Left ventricle myocardium inferior (tissue), 1 donor: Measurements from ENCODE around the gene GRID1. TPM values are rescaled to one million over a fixed set of nuclear protein-coding genes. Genes with fewer than 3 reads are reported as not detected.
A peak's percentile ranks its signal among the peaks of the same experiment; 100 is the strongest.

ENCODE experiments used
- DNase-seq: peaks from one replicate; pipeline ENCODE4 v3.0.0-alpha.2; 2020
- H3K27ac ChIP-seq: fragments of 200-600 bp; replicated peaks from 2 replicates; pipeline ENCODE4 v1.8.0; 2021
- H3K27me3 ChIP-seq: fragments of 200-600 bp; 2 replicates; pipeline ENCODE4 v1.8.0; 2021; ENCODE audit warnings: low read depth
- H3K36me3 ChIP-seq: fragments of 200-600 bp; 2 replicates; pipeline ENCODE4 v1.8.0; 2021
- H3K4me1 ChIP-seq: fragments of 200-600 bp; 2 replicates; pipeline ENCODE4 v1.8.0; 2021
- H3K4me3 ChIP-seq: fragments of 200-600 bp; 2 replicates; pipeline ENCODE4 v1.8.0; 2021; ENCODE audit warnings: mild to moderate bottlenecking, moderate library complexity
- H3K9me3 ChIP-seq: fragments of 200-600 bp; replicated peaks from 2 replicates; pipeline ENCODE4 v1.8.0; 2021
- intact Hi-C: fragments of 100-400 bp; cut with micrococcal nuclease; formaldehyde crosslinking; loops from one replicate; pipeline ENCODE4 v1.11.0; 2022
- total RNA-seq: library from RNA; stranded (reverse); fragmentation: NEBNext Ultra II Directional; extraction: Animal tissue kit (Norgen Biotek cat#: 25700); gene quantifications from one replicate; pipeline ENCODE4 v1.2.1, GENCODE V29; 2021
- TF ChIP-seq, protein P1 (sequence below): fragments of 200-600 bp; IDR thresholded peaks from 2 replicates; pipeline ENCODE4 v1.8.0; 2021; ENCODE audit warnings: antibody characterized with exemption, mild to moderate bottlenecking, borderline replicate concordance
- donor health status: DM: no; HTN: yes; CAD: no; lungs with severe emphysema.

GRID1 gene
- total RNA-seq, 1 donor from 2014 or later = 1.6 TPM

DNA sequence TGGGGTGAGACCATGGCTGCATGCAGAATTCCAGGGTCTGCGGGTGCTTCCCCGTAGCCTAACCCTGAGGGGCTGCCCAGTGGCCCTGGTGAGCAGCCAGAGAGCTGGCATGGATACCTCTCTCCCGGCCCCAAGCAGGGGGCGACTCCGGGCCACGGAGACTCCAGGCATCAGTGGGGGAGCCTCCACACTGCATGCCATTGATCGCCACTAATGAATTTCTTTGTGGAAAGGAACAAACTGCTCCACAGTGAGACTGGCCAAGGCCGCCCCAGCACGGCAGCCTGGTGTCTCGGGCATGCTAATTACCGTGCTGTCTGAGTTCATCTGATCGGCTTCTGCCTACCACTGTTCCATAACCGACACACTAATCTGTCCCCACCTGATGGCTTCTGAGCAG lies 184.4 kb downstream of the GRID1 start:
- no peak for DNase-seq
- Histone ChIP-seq H3K9me3 (peaks cover 16% of the 10 kb centered on the region), H3K4me1 (no peaks in the 10 kb centered on the region), H3K27ac (no peak overlapping the region), H3K4me3 (no peak overlapping the region), H3K36me3 (no peaks in the 10 kb centered on the region), H3K27me3 (peaks cover 12% of the 10 kb centered on the region)
- intact Hi-C loops = no loop called here
- TF ChIP-seq, protein P1, sequence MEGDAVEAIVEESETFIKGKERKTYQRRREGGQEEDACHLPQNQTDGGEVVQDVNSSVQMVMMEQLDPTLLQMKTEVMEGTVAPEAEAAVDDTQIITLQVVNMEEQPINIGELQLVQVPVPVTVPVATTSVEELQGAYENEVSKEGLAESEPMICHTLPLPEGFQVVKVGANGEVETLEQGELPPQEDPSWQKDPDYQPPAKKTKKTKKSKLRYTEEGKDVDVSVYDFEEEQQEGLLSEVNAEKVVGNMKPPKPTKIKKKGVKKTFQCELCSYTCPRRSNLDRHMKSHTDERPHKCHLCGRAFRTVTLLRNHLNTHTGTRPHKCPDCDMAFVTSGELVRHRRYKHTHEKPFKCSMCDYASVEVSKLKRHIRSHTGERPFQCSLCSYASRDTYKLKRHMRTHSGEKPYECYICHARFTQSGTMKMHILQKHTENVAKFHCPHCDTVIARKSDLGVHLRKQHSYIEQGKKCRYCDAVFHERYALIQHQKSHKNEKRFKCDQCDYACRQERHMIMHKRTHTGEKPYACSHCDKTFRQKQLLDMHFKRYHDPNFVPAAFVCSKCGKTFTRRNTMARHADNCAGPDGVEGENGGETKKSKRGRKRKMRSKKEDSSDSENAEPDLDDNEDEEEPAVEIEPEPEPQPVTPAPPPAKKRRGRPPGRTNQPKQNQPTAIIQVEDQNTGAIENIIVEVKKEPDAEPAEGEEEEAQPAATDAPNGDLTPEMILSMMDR = no peak

DNA sequence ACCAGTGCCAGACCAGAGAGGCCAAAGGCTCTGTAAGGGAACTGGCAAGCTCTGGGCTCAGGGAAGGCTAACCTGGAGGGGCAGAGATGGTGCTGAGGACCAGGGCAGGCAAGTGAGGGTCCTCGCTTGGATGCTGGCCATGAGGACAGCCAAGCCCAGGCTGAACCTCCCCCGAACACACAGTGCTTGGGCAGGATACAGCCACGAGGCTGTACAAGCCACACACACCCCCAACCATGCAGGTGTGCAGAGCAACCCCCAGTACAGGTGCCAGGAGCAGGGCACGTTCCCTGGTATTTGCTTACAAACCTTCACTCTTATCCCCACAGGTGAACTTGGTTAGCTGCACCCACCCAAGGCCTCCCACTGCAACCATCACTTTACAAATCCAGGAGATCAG lies 185.7 kb downstream of the GRID1 start:
- intact Hi-C loops = no loop called here
- H3K36me3 ChIP-seq = no peaks in the 10 kb centered on the region
- peaks cover 12% of the 10 kb centered on the region for H3K27me3 ChIP-seq
- no peak overlapping the region for H3K4me3 ChIP-seq
- H3K27ac ChIP-seq = no peak overlapping the region
- peaks cover 8% of the 10 kb centered on the region for H3K9me3 ChIP-seq
- TF ChIP-seq, protein P1 = no peak
- H3K4me1 ChIP-seq = no peaks in the 10 kb centered on the region
- no peak for DNase-seq

- no peaks in the 10 kb centered on the region for H3K36me3 ChIP-seq
- no peak overlapping the region for H3K4me3 ChIP-seq
- H3K27me3 ChIP-seq = peaks cover 18% of the 10 kb centered on the region
- intact Hi-C loops = no loop called here
- DNase-seq = no peak
- H3K4me1 ChIP-seq = no peaks in the 10 kb centered on the region
- H3K27ac ChIP-seq = no peak overlapping the region
- no peaks in the 10 kb centered on the region for H3K9me3 ChIP-seq
- TF ChIP-seq, protein P1 = no peak
These were observed 186.6 kb downstream of the GRID1 start for GRCh38 chr10:86179961-86180360.

- Histone ChIP-seq H3K36me3 (no peaks in the 10 kb centered on the region), H3K9me3 (no peaks in the 10 kb centered on the region), H3K27ac (no peak overlapping the region), H3K4me3 (no peak overlapping the region), H3K27me3 (peaks cover 19% of the 10 kb centered on the region), H3K4me1 (no peaks in the 10 kb centered on the region)
- TF ChIP-seq, protein P1 = no peak
- no peak for DNase-seq
- intact Hi-C loops = no loop called here
These were observed 187.5 kb downstream of the GRID1 start for GRCh38 chr10:86179153-86179524.

- Histone ChIP-seq H3K9me3 (no peaks in the 10 kb centered on the region), H3K36me3 (no peaks in the 10 kb centered on the region), H3K27ac (no peak overlapping the region), H3K4me3 (no peak overlapping the region), H3K27me3 (peaks cover 19% of the 10 kb centered on the region), H3K4me1 (no peaks in the 10 kb centered on the region)
- intact Hi-C loops = no loop called here
- DNase-seq = no peak
- TF ChIP-seq, protein P1 = peak; percentile 13
These were observed 188.0 kb downstream of the GRID1 start for GRCh38 chr10:86178401-86179152.
